ENCODE results near the gene CREB3. TPM values are rescaled to one million over a fixed set of nuclear protein-coding genes. Genes with fewer than 3 reads are reported as not detected.
A peak's percentile ranks its signal among the peaks of the same experiment; 100 is the strongest.

CREB3 gene
- total and polyA plus RNA-seq, 4 donors, result 9.2 to 21.4 (median 18.1) TPM

DNA sequence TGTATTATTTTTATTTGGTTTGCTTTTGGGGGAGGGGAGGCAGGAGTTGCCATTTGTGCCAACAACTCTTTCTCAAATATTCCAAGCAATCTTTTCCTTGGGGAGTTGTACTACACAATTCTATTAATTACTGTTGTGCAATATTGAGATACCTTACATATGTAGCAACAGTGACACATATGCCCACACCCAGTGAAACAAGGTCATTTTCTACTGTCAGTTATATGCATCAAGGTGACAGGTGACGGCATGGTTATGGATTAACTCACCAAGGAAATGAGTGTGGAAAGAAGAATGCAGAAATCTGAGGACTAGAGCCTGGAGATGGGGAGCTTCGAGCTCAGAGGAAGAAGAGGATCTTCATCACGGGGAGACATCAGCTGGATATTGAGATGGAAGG lies 39.5 kb downstream of the CREB3 start:
- Histone ChIP-seq H3K27me3 (ENCODE audit: control insufficient read depth in 4 of 4, insufficient read depth in 4 of 4, low read length in 3 of 4) (no peaks in the 10 kb centered on the region), H3K27ac (ENCODE audit: low read depth in 1 of 2, low read length in 2 of 2) (no peak overlapping the region), H3K4me1 (ENCODE audit: control insufficient read depth in 4 of 4, insufficient read depth in 4 of 4, low read length in 3 of 4) (peaks cover 2 to 32% (median 23%) of the 10 kb centered on the region in 4 donors), H3K9me3 (ENCODE audit: control insufficient read depth in 4 of 4, low read length in 3 of 4) (no peaks in the 10 kb centered on the region), H3K36me3 (ENCODE audit: control insufficient read depth in 4 of 4, insufficient read depth in 3 of 4, low read depth in 1 of 4, low read length in 3 of 4) (no peaks in the 10 kb centered on the region), H3K4me3 (ENCODE audit: low read depth in 1 of 3, low read length in 3 of 3) (no peak overlapping the region), H3K9ac (ENCODE audit: low read depth in 1 of 2, low read length in 2 of 2) (no peak overlapping the region)
- WGBS, result 79% methylated on average over 3 of the region's 3 CpGs
- TF ChIP-seq SP1 (IDR thresholded peaks at IDR 0.05), result no peak
- no peak for TF ChIP-seq JUND (IDR thresholded peaks at IDR 0.05)
- no peak for TF ChIP-seq HNF4G (IDR thresholded peaks at IDR 0.05)
- no peak for TF ChIP-seq RAD21 (IDR thresholded peaks at IDR 0.05)
- no peak for TF ChIP-seq FOXA2 (IDR thresholded peaks at IDR 0.05)
- TF ChIP-seq NR2F2 (IDR thresholded peaks at IDR 0.05), result no peak
- no peak for TF ChIP-seq YY1 (IDR thresholded peaks at IDR 0.05)
- TF ChIP-seq, protein P1, sequence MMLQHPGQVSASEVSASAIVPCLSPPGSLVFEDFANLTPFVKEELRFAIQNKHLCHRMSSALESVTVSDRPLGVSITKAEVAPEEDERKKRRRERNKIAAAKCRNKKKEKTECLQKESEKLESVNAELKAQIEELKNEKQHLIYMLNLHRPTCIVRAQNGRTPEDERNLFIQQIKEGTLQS (IDR thresholded peaks at IDR 0.05), result no peak
- TF ChIP-seq HNF4A (conservative IDR thresholded peaks at IDR 0.05), result no peak
- no peak for TF ChIP-seq GABPA (IDR thresholded peaks at IDR 0.05 in 1 of 2, conservative IDR thresholded peaks at IDR 0.05 in 1 of 2)
- TF ChIP-seq FOXA1 (IDR thresholded peaks at IDR 0.05), result no peak
- TF ChIP-seq EGR1 (IDR thresholded peaks at IDR 0.05; ENCODE audit: low read depth in 2 of 2), result no peak
- no peak for TF ChIP-seq TAF1 (conservative IDR thresholded peaks at IDR 0.05)
- no peak for TF ChIP-seq ZBTB33 (IDR thresholded peaks at IDR 0.05)
- TF ChIP-seq, protein P2, sequence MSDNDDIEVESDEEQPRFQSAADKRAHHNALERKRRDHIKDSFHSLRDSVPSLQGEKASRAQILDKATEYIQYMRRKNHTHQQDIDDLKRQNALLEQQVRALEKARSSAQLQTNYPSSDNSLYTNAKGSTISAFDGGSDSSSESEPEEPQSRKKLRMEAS (IDR thresholded peaks at IDR 0.05), result no peak
- TF ChIP-seq, protein P3, sequence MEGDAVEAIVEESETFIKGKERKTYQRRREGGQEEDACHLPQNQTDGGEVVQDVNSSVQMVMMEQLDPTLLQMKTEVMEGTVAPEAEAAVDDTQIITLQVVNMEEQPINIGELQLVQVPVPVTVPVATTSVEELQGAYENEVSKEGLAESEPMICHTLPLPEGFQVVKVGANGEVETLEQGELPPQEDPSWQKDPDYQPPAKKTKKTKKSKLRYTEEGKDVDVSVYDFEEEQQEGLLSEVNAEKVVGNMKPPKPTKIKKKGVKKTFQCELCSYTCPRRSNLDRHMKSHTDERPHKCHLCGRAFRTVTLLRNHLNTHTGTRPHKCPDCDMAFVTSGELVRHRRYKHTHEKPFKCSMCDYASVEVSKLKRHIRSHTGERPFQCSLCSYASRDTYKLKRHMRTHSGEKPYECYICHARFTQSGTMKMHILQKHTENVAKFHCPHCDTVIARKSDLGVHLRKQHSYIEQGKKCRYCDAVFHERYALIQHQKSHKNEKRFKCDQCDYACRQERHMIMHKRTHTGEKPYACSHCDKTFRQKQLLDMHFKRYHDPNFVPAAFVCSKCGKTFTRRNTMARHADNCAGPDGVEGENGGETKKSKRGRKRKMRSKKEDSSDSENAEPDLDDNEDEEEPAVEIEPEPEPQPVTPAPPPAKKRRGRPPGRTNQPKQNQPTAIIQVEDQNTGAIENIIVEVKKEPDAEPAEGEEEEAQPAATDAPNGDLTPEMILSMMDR (IDR thresholded peaks at IDR 0.05; ENCODE audit: low read depth, low read length, missing input control), result no peak
- no peak for DNase-seq (ENCODE audit: low spot score)

DNA sequence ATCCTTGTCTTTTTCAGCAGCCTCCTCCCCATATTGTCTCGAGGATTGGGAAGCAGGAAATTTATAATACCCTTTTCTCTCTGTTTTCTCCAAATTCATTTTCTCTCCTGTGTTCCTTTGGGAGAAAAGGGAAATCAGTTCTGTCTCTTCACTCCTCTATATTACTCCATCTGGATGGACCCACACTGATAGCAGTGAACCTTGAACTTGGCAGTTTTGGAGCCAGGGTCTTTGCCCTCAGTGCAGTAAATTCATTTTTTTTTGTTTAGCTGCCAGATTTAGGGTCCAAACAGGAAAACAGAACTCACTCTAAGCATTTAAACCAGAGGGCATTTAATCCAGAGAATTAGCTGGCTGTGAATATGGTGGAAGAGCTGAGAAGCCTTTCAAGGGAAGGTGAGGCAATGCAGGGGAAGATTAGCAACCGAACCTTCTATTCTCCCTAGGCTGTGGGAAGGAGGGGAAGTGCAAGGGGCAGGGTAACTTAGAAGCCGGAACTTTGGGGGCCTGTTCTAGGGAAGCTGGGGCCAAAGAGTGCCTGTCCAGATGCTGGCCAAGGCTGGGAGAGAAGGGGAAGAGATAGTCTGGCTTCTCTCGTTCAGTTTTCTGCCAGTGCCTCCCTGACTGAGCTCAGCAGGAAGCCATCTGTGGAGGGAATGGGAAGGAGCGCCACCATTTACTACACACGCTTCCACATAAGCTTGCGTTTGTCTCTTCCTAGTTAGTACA lies 42.6 kb downstream of the CREB3 start:
- Histone ChIP-seq H3K36me3 (ENCODE audit: control insufficient read depth in 4 of 4, insufficient read depth in 3 of 4, low read depth in 1 of 4, low read length in 3 of 4) (no peaks in the 10 kb centered on the region), H3K4me3 (ENCODE audit: low read depth in 1 of 3, low read length in 3 of 3) (no peak overlapping the region), H3K27ac (ENCODE audit: low read depth in 1 of 2, low read length in 2 of 2) (no peak overlapping the region), H3K27me3 (ENCODE audit: control insufficient read depth in 4 of 4, insufficient read depth in 4 of 4, low read length in 3 of 4) (no peaks in the 10 kb centered on the region), H3K4me1 (ENCODE audit: control insufficient read depth in 4 of 4, insufficient read depth in 4 of 4, low read length in 3 of 4) (peaks cover 2 to 31% (median 23%) of the 10 kb centered on the region in 4 donors), H3K9ac (ENCODE audit: low read depth in 1 of 2, low read length in 2 of 2) (no peak overlapping the region), H3K9me3 (ENCODE audit: control insufficient read depth in 4 of 4, low read length in 3 of 4) (no peaks in the 10 kb centered on the region)
- no peak for DNase-seq (ENCODE audit: low spot score)
- 74% methylated on average over 7 of the region's 7 CpGs for WGBS
- TF ChIP-seq REST (IDR thresholded peaks at IDR 0.05), result no peak
- TF ChIP-seq, protein P3 (IDR thresholded peaks at IDR 0.05; ENCODE audit: low read depth, low read length, missing input control), result no peak
- TF ChIP-seq GABPA (IDR thresholded peaks at IDR 0.05 in 1 of 2, conservative IDR thresholded peaks at IDR 0.05 in 1 of 2), result no peak
- no peak for TF ChIP-seq FOXA1 (IDR thresholded peaks at IDR 0.05)
- peak; percentile 35 for TF ChIP-seq NR2F2 (IDR thresholded peaks at IDR 0.05)
- TF ChIP-seq JUND (IDR thresholded peaks at IDR 0.05), result no peak
- peak; percentile 22 for TF ChIP-seq HNF4G (IDR thresholded peaks at IDR 0.05)
- TF ChIP-seq YY1 (IDR thresholded peaks at IDR 0.05), result peak; percentile 24
- peak; percentile 41 to 83 for TF ChIP-seq HNF4A (conservative IDR thresholded peaks at IDR 0.05)
- TF ChIP-seq, protein P2 (IDR thresholded peaks at IDR 0.05), result no peak
- TF ChIP-seq ZBTB33 (IDR thresholded peaks at IDR 0.05), result no peak
- TF ChIP-seq RAD21 (IDR thresholded peaks at IDR 0.05), result no peak
- no peak for TF ChIP-seq TAF1 (conservative IDR thresholded peaks at IDR 0.05)
- TF ChIP-seq EGR1 (IDR thresholded peaks at IDR 0.05; ENCODE audit: low read depth in 2 of 2), result no peak
- no peak for TF ChIP-seq SP1 (IDR thresholded peaks at IDR 0.05)

All from liver (tissue), 9 donors.